KMS-11 (cell line): Measurements from ENCODE around the gene OR7G3.

ENCODE experiments used
- H2AFZ ChIP-seq: fragments of 200-600 bp; sonication (generic); 2 replicates; pipeline ENCODE4 v1.6.1; 2016; ENCODE audit warnings: antibody characterized with exemption, mixed run types, low read depth
- H3K27ac ChIP-seq: fragments of 200-600 bp; sonication (generic); 2 replicates; pipeline ENCODE4 v1.6.1; 2016; ENCODE audit warnings: mild to moderate bottlenecking, mixed run types
- H3K27me3 ChIP-seq: fragments of 200-600 bp; sonication (generic); 2 replicates; pipeline ENCODE4 v1.6.1; 2017; ENCODE audit warnings: mild to moderate bottlenecking, low read depth, mixed run types, moderate library complexity; ENCODE audit not compliant: insufficient read depth
- H3K36me3 ChIP-seq: fragments of 200-600 bp; sonication (generic); 2 replicates; pipeline ENCODE4 v1.6.1; 2017; ENCODE audit warnings: mild to moderate bottlenecking, mixed run types; ENCODE audit not compliant: insufficient read depth
- H3K4me1 ChIP-seq: fragments of 200-600 bp; sonication (generic); 2 replicates; pipeline ENCODE4 v1.6.1; 2016; ENCODE audit warnings: mild to moderate bottlenecking, low read depth, mixed run types; ENCODE audit not compliant: poor library complexity, severe bottlenecking
- H3K4me2 ChIP-seq: fragments of 200-600 bp; sonication (generic); 2 replicates; pipeline ENCODE4 v1.7.0; 2016; ENCODE audit warnings: mild to moderate bottlenecking, mixed run types
- H3K4me3 ChIP-seq: fragments of 200-600 bp; sonication (generic); IDR thresholded peaks from 2 replicates; pipeline ENCODE4 v1.6.1; 2017; ENCODE audit warnings: low read depth, low read length, mixed read lengths; ENCODE audit not compliant: insufficient read depth
- H3K79me2 ChIP-seq: fragments of 200-600 bp; sonication (generic); 2 replicates; pipeline ENCODE4 v1.6.1; 2016; ENCODE audit warnings: low read depth, mixed run types; ENCODE audit not compliant: insufficient read depth
- H3K9ac ChIP-seq: fragments of 200-600 bp; sonication (generic); 2 replicates; pipeline ENCODE4 v1.6.1; 2016; ENCODE audit warnings: mild to moderate bottlenecking, mixed run types
- H4K20me1 ChIP-seq: fragments of 200-600 bp; sonication (generic); 2 replicates; pipeline ENCODE4 v1.6.1; 2016; ENCODE audit warnings: mild to moderate bottlenecking, mixed run types; ENCODE audit not compliant: insufficient read depth
- TF ChIP-seq, protein P1 (sequence below): fragments of 200-600 bp; sonication (generic); conservative IDR thresholded peaks from 2 replicates; pipeline ENCODE4 v1.6.1; 2017; ENCODE audit warnings: low read depth, mild to moderate bottlenecking, antibody characterized with exemption, low read length, moderate library complexity, mixed read lengths

OR7G3 gene

GRCh38 chr19:9165261-9165660 is 38.5 kb upstream of the OR7G3 start:
- Histone ChIP-seq H3K27ac (no peak overlapping the region), H3K36me3 (peaks cover 19% of the 10 kb centered on the region), H3K79me2 (no peaks in the 10 kb centered on the region), H3K27me3 (no peaks in the 10 kb centered on the region), H3K4me3 (no peak overlapping the region), H3K4me2 (no peak overlapping the region), H3K4me1 (no peaks in the 10 kb centered on the region), H3K9ac (no peak overlapping the region), H2AFZ (no peak overlapping the region), H4K20me1 (no peaks in the 10 kb centered on the region)
- TF ChIP-seq, protein P1, sequence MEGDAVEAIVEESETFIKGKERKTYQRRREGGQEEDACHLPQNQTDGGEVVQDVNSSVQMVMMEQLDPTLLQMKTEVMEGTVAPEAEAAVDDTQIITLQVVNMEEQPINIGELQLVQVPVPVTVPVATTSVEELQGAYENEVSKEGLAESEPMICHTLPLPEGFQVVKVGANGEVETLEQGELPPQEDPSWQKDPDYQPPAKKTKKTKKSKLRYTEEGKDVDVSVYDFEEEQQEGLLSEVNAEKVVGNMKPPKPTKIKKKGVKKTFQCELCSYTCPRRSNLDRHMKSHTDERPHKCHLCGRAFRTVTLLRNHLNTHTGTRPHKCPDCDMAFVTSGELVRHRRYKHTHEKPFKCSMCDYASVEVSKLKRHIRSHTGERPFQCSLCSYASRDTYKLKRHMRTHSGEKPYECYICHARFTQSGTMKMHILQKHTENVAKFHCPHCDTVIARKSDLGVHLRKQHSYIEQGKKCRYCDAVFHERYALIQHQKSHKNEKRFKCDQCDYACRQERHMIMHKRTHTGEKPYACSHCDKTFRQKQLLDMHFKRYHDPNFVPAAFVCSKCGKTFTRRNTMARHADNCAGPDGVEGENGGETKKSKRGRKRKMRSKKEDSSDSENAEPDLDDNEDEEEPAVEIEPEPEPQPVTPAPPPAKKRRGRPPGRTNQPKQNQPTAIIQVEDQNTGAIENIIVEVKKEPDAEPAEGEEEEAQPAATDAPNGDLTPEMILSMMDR: no peak

GRCh38 chr19:9161427-9161826 is 34.7 kb upstream of the OR7G3 start:
- no peak overlapping the region for H3K4me2 ChIP-seq
- no peaks in the 10 kb centered on the region for H3K4me1 ChIP-seq
- H2AFZ ChIP-seq: no peak overlapping the region
- no peak overlapping the region for H3K27ac ChIP-seq
- no peaks in the 10 kb centered on the region for H3K27me3 ChIP-seq
- no peaks in the 10 kb centered on the region for H3K79me2 ChIP-seq
- H3K9ac ChIP-seq: no peak overlapping the region
- TF ChIP-seq, protein P1: no peak
- H3K4me3 ChIP-seq: no peak overlapping the region
- peaks cover 36% of the 10 kb centered on the region for H3K36me3 ChIP-seq
- no peaks in the 10 kb centered on the region for H4K20me1 ChIP-seq

DNA sequence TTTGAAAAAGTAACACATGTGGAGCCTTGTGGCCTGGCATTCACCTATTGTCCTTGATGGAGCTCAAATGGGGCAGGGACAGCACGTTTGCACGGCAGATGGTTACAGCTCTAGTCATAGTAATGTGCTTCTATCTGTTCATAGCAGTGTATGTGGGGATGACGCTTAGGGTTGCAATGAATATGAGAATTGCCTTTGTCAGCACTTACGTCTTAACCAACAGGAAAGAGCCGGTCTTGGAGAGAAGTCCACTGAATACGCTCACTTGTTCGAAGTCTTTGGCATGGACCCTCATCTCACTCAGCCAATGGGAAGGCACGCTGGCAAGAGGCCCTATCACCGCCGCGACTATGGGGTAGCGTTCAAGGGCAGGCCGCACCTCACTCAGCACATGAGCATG is 33.1 kb upstream of the OR7G3 start:
- Histone ChIP-seq H3K9ac (no peak overlapping the region), H3K4me3 (no peak overlapping the region), H2AFZ (no peak overlapping the region), H3K4me2 (no peak overlapping the region), H3K36me3 (peaks cover 36% of the 10 kb centered on the region), H3K27me3 (no peaks in the 10 kb centered on the region), H3K4me1 (no peaks in the 10 kb centered on the region), H3K79me2 (no peaks in the 10 kb centered on the region), H3K27ac (no peak overlapping the region), H4K20me1 (no peaks in the 10 kb centered on the region)
- TF ChIP-seq, protein P1: no peak

GRCh38 chr19:9156304-9156703 is 29.6 kb upstream of the OR7G3 start:
- H3K27me3 ChIP-seq: no peaks in the 10 kb centered on the region
- H4K20me1 ChIP-seq: no peaks in the 10 kb centered on the region
- H2AFZ ChIP-seq: no peak overlapping the region
- H3K4me1 ChIP-seq: no peaks in the 10 kb centered on the region
- H3K36me3 ChIP-seq: peaks cover 28% of the 10 kb centered on the region
- TF ChIP-seq, protein P1: no peak
- no peak overlapping the region for H3K4me2 ChIP-seq
- no peak overlapping the region for H3K9ac ChIP-seq
- H3K4me3 ChIP-seq: no peak overlapping the region
- H3K27ac ChIP-seq: no peak overlapping the region
- peaks cover 13% of the 10 kb centered on the region; the same call in 1 of the 2 replicates for H3K79me2 ChIP-seq
